Prostate gland (tissue), 2 donors: ENCODE results near the gene PEAR1.

Experiments
- CTCF ChIP-seq, 4 experiments: fragments of 200-600 bp in 2 of 4; fragments of 450-650 bp in 2 of 4; sonication (generic) in 2 of 4; IDR thresholded peaks; 1 replicate in 3 of 4; 2 replicates in 1 of 4; pipeline ENCODE4 v1.5.1; 2016 to 2019; ENCODE audit warnings: antibody characterized with exemption in 4 of 4, mild to moderate bottlenecking in 2 of 4, moderate library complexity in 2 of 4
- POLR2AphosphoS5 ChIP-seq: sonication (generic); formaldehyde crosslinking; IDR thresholded peaks from one replicate; pipeline ENCODE4 v1.6.1; 2017; ENCODE audit warnings: antibody characterized with exemption

DNA sequence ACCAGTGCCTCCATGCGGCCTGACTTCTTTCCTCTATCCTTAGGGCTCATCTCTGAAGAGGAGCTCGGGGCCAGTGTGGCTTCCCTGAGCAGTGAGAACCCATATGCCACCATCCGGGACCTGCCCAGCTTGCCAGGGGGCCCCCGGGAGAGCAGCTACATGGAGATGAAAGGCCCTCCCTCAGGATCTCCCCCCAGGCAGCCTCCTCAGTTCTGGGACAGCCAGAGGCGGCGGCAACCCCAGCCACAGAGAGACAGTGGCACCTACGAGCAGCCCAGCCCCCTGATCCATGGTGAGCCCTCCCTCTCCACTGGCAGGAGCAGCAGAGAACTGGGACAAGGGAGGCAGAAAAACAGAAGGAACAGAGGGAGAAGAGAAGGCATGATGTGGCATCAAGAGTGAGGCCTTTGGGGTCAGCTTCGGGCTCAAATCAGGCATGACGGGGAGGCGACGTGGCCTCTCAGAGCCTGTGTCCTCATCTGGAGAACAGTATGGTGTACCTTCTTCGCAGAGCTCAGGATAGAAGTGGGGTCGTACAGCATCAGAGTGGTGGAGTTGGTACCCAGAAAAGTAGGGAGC lies 20.4 kb downstream of the PEAR1 start:
- TF ChIP-seq CTCF (IDR thresholded peaks at IDR 0.05) (no peak), POLR2AphosphoS5 (no peak)
